Upper lobe of left lung (tissue), 6 donors: ENCODE data around the gene ZNF618. TPM values are rescaled to one million over a fixed set of nuclear protein-coding genes. Genes with fewer than 3 reads are reported as not detected.
"Not testable (repeated sequence)": the region's sequence is repeated elsewhere in the genome, so short reads cannot be mapped to it uniquely, and the experiment has no call there.

ENCODE experiments used
- ATAC-seq, 2 donors: fragments of 200-7000 bp; cut with Tn5 transposase; one replicate each; pipeline ENCODE4 v1.9.1; 2022; ENCODE audit warnings: mild to moderate bottlenecking in 2 of 2, moderate library complexity in 2 of 2; ENCODE audit not compliant: low FRiP score in 2 of 2
- DNase-seq, 2 donors: peaks; one replicate each; pipeline ENCODE4 v3.0.0-alpha.2; 2019 to 2020
- H3K27ac ChIP-seq, 4 donors: fragments of 200-600 bp; sonication (generic); one replicate each; pipeline ENCODE4 v1.5.1; 2016 to 2019
- H3K27me3 ChIP-seq, 4 donors: fragments of 200-600 bp; sonication (generic); one replicate each; pipeline ENCODE4 v1.5.1; 2017 to 2019
- H3K36me3 ChIP-seq, 4 donors: fragments of 200-600 bp; sonication (generic); one replicate each; pipeline ENCODE4 v1.5.1; 2016 to 2019
- H3K4me1 ChIP-seq, 4 donors: fragments of 200-600 bp; sonication (generic); one replicate each; pipeline ENCODE4 v1.5.1; 2018 to 2019
- H3K4me3 ChIP-seq, 4 donors: fragments of 200-600 bp; sonication (generic); one replicate each; pipeline ENCODE4 v1.5.1; 2017 to 2019; ENCODE audit warnings: mild to moderate bottlenecking in 2 of 4, moderate library complexity in 1 of 4
- H3K9me3 ChIP-seq, 4 donors: fragments of 200-600 bp; sonication (generic); one replicate each; pipeline ENCODE4 v1.5.1; 2018 to 2019
- EP300 ChIP-seq, 4 donors: sonication (generic); formaldehyde crosslinking; IDR thresholded peaks; one replicate each; pipeline ENCODE4 v1.5.1; 2017; ENCODE audit warnings: antibody characterized with exemption in 4 of 4, control low read depth in 2 of 4
- POLR2A ChIP-seq, 4 donors: fragments of 450-650 bp; IDR thresholded peaks; one replicate each; pipeline ENCODE4 v1.5.1; 2016 to 2017; ENCODE audit warnings: antibody characterized with exemption in 4 of 4, mild to moderate bottlenecking in 2 of 4
- POLR2AphosphoS5 ChIP-seq, 2 donors: sonication (generic); formaldehyde crosslinking; IDR thresholded peaks; one replicate each; pipeline ENCODE4 v1.5.1; 2017; ENCODE audit warnings: antibody characterized with exemption in 2 of 2
- WGBS, 2 donors: methylation state at CpG; one replicate each; pipeline ENCODE4 v1.1.5; 2017 to 2018; 5-methylcytosine and 5-hydroxymethylcytosine counted together
- total RNA-seq, 6 donors: library from RNA; depleted of rRNA in 4 of 6; stranded (reverse); fragments of >200 nt in 4 of 6; gene quantifications; one replicate each; pipeline versions ENCODE4 v1.1.0 to v1.2.1, GENCODE V29; 2016 to 2021
- TF ChIP-seq, protein P1 (sequence below), 6 experiments: fragments of 450-650 bp in 4 of 6; fragments of 200-600 bp in 2 of 6; sonication (generic) in 2 of 6; IDR thresholded peaks; one replicate each; pipeline ENCODE4 v1.5.1; 2016 to 2019; ENCODE audit warnings: antibody characterized with exemption in 6 of 6
- donor health status: DM: no; HTN: no; CAD: no; lungs with moderate emphysema.
- donor health status: DM: no; HTN: yes; CAD: no; lungs with severe emphysema.

ZNF618 gene
- total RNA-seq, 6 donors from 2014 or later = 3.2 to 11.6 (median 9.1) TPM

DNA sequence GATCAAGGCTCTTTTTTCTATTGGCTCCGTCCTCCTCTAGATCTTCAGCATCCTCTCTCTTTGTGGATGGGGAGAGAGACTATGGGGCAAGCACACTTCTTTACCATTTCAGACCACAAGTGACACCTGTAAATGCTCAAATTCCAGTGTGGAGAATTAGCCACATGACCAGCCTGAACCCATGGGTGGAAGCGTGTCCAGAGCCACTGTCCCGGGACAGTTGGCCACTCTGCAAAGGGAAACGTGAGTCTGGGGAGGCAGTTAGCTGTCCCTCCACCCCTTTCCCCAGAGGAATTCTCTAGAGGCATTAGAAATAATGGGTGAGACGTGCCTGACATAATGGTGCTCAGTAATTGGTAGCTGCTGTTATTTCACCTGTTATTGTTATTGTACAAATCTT lies 161.1 kb downstream of the ZNF618 start:
- Histone ChIP-seq H3K4me1 (no peaks in the 10 kb centered on the region), H3K27me3 (no peaks in the 10 kb centered on the region), H3K27ac (no peak overlapping the region), H3K36me3 (peaks cover 0 to 58% (median 16%) of the 10 kb centered on the region in 4 donors), H3K4me3 (no peak overlapping the region), H3K9me3 (no peaks in the 10 kb centered on the region)
- WGBS, 2 donors = 85 to 96% methylated on average over 5 of the region's 5 CpGs
- DNase-seq (peak in 1 of 2 donors; percentile 11), ATAC-seq (no peak)
- TF ChIP-seq, protein P1, sequence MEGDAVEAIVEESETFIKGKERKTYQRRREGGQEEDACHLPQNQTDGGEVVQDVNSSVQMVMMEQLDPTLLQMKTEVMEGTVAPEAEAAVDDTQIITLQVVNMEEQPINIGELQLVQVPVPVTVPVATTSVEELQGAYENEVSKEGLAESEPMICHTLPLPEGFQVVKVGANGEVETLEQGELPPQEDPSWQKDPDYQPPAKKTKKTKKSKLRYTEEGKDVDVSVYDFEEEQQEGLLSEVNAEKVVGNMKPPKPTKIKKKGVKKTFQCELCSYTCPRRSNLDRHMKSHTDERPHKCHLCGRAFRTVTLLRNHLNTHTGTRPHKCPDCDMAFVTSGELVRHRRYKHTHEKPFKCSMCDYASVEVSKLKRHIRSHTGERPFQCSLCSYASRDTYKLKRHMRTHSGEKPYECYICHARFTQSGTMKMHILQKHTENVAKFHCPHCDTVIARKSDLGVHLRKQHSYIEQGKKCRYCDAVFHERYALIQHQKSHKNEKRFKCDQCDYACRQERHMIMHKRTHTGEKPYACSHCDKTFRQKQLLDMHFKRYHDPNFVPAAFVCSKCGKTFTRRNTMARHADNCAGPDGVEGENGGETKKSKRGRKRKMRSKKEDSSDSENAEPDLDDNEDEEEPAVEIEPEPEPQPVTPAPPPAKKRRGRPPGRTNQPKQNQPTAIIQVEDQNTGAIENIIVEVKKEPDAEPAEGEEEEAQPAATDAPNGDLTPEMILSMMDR (IDR thresholded peaks at IDR 0.05) = no peak
- TF ChIP-seq POLR2AphosphoS5 (IDR thresholded peaks at IDR 0.05) (no peak), EP300 (IDR thresholded peaks at IDR 0.05) (no peak), POLR2A (IDR thresholded peaks at IDR 0.05) (no peak)

GRCh38 chr9:114037961-114038723 lies 162.0 kb downstream of the ZNF618 start:
- H3K27ac ChIP-seq = no peak overlapping the region
- ATAC-seq = no peak
- no peaks in the 10 kb centered on the region for H3K4me1 ChIP-seq
- no peaks in the 10 kb centered on the region for H3K27me3 ChIP-seq
- peak in 1 of 2 donors; percentile 10 for DNase-seq
- H3K9me3 ChIP-seq = no peaks in the 10 kb centered on the region
- H3K4me3 ChIP-seq = no peak overlapping the region
- TF ChIP-seq POLR2A (IDR thresholded peaks at IDR 0.05) = no peak
- TF ChIP-seq POLR2AphosphoS5 (IDR thresholded peaks at IDR 0.05) = no peak
- TF ChIP-seq, protein P1 (IDR thresholded peaks at IDR 0.05) = no peak
- TF ChIP-seq EP300 (IDR thresholded peaks at IDR 0.05) = no peak
- H3K36me3 ChIP-seq = peaks cover 0 to 51% (median 16%) of the 10 kb centered on the region in 4 donors
- WGBS, 2 donors = 90 to 95% methylated on average over 9 to 19 of the region's 19 CpGs

DNA sequence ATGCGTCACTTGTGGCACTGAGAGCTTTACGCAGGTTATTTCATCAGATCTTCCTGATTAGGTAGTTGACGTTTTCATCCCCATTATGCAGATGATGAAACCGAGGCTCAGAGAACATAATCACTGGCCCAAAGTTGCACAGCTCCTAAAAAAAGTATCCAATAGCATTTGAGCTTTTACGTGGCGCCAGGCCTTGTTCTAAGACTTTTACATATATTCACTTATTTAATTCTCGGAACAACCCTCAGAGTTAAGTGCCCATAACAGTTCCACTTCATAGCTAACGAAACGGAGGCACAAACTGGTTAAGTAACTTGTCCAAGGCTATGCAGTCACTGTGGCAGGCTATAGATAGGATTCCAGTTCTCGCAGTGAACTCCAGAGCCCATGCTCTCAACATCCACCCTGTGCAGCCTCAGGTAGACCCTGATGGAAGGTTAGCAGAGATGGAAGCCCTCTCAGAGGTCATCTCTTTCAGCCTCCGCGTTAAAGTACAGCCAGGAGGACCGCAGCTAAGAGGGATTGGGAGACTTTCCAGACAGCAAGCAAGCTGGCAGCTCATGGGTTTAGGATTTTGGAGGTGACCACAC lies 162.7 kb downstream of the ZNF618 start:
- Histone ChIP-seq H3K27me3 (no peaks in the 10 kb centered on the region), H3K4me1 (no peaks in the 10 kb centered on the region), H3K36me3 (peaks cover 0 to 45% (median 16%) of the 10 kb centered on the region in 4 donors), H3K27ac (no peak overlapping the region), H3K9me3 (no peaks in the 10 kb centered on the region), H3K4me3 (no peak overlapping the region)
- DNase-seq (no peak), ATAC-seq (no peak)
- 92 to 95% methylated on average over 13 of the region's 13 CpGs for WGBS, 2 donors
- TF ChIP-seq POLR2AphosphoS5 (IDR thresholded peaks at IDR 0.05) = no peak
- TF ChIP-seq, protein P1 (IDR thresholded peaks at IDR 0.05) = no peak
- no peak for TF ChIP-seq EP300 (IDR thresholded peaks at IDR 0.05)
- no peak for TF ChIP-seq POLR2A (IDR thresholded peaks at IDR 0.05)

DNA sequence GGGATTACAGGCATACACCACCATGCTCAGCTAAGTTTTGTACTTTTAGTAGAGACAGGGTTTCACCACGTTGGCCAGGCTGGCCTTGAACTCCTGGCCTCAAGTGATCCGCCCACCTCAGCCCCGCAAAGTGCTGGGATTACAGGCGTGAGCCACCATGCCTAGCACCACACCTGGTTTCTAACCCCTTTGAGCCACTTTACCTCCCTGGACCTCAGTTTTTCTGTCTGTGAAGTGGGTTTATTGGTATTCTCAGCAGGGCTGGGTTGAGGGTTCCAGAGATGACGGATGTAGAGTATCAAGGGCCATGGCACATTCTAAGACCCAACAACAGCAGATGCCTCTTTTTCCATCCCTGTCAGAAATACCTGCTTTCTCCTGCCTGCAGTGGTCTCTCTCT lies 163.4 kb downstream of the ZNF618 start:
- peaks cover 0 to 38% (median 14%) of the 10 kb centered on the region in 4 donors for H3K36me3 ChIP-seq
- WGBS, 2 donors = 93% methylated on average over 5 of the region's 5 CpGs
- no peaks in the 10 kb centered on the region for H3K9me3 ChIP-seq
- TF ChIP-seq POLR2AphosphoS5 (IDR thresholded peaks at IDR 0.05) = no peak
- TF ChIP-seq, protein P1 (IDR thresholded peaks at IDR 0.05) = no peak
- no peak for TF ChIP-seq EP300 (IDR thresholded peaks at IDR 0.05)
- TF ChIP-seq POLR2A (IDR thresholded peaks at IDR 0.05) = no peak
- H3K4me1 ChIP-seq = no peaks in the 10 kb centered on the region
- no peak overlapping the region for H3K27ac ChIP-seq
- no peak for DNase-seq
- H3K27me3 ChIP-seq = no peaks in the 10 kb centered on the region
- no peak for ATAC-seq
- H3K4me3 ChIP-seq = no peak overlapping the region

GRCh38 chr9:114043660-114044059 lies 167.6 kb downstream of the ZNF618 start:
- peaks cover 0 to 13% (median 2%) of the 10 kb centered on the region in 4 donors for H3K36me3 ChIP-seq
- ATAC-seq, DNase-seq, H3K27ac ChIP-seq, H3K9me3 ChIP-seq, H3K27me3 ChIP-seq, H3K4me3 ChIP-seq, H3K4me1 ChIP-seq: not testable (repeated sequence)
